HG03095 (cell line): ENCODE results near the gene LOXL1.

Experiments used
- ATAC-seq: cut with Tn5 transposase; IDR thresholded peaks from one replicate; pipeline ENCODE4 v1.9.1; 2021; ENCODE audit warnings: moderate library complexity; ENCODE audit not compliant: unreplicated experiment

LOXL1 gene, protein sequence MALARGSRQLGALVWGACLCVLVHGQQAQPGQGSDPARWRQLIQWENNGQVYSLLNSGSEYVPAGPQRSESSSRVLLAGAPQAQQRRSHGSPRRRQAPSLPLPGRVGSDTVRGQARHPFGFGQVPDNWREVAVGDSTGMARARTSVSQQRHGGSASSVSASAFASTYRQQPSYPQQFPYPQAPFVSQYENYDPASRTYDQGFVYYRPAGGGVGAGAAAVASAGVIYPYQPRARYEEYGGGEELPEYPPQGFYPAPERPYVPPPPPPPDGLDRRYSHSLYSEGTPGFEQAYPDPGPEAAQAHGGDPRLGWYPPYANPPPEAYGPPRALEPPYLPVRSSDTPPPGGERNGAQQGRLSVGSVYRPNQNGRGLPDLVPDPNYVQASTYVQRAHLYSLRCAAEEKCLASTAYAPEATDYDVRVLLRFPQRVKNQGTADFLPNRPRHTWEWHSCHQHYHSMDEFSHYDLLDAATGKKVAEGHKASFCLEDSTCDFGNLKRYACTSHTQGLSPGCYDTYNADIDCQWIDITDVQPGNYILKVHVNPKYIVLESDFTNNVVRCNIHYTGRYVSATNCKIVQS

DNA sequence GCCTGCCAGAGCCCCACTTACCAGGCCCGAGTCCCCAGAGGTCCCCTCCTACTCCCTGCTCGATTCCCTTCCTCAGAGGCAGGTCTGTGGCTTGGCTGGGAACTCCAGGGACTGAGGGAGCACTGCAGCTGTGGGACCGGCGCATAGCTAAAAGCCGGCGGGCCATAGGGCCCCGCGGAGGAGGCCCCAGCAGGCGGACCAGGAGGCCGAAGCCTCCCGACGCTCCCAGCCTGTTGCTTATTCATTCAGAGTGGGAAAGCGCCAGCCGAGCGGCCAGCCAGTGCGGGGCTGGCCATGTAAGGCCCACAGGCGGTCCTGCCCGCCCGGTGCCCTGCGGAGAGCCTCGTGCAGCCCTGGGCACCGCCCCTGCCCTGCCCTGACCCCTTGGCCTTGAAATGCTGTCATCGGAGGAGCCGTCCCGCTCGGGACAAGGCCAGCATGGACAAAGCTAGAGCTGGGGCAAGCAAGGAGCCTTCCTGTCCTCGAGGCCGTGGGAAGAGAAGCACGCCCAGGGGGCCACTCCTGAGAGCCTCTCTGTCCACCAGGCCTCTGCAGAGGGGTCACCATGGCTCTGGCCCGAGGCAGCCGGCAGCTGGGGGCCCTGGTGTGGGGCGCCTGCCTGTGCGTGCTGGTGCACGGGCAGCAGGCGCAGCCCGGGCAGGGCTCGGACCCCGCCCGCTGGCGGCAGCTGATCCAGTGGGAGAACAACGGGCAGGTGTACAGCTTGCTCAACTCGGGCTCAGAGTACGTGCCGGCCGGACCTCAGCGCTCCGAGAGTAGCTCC, at the start of gene LOXL1:
LOXL1 (plus strand) TSS at position 244 of the 784 bp plus-strand sequence; CDS start at position 566, 322 bp downstream.
- no peak for ATAC-seq

DNA sequence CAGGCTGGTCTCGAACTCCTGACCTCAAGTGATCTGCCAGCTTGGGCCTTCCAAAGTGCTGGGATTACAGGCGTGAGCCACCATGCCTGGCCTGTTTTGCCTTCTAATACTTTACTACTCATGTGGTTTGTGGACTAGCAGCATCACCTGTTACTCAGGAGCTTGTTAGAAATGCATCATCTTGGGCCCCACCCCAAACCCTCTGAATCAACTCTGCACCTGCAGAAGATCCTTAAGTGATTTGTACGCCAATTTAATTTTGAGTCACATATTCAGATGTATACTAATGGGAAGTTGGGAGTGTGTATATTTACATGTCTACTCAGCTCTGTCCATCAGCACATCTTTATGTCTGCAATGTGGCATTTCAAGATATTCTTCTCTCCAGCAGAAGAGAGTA, 46.8 kb upstream of the LOXL1 start:
- no peak for ATAC-seq

DNA sequence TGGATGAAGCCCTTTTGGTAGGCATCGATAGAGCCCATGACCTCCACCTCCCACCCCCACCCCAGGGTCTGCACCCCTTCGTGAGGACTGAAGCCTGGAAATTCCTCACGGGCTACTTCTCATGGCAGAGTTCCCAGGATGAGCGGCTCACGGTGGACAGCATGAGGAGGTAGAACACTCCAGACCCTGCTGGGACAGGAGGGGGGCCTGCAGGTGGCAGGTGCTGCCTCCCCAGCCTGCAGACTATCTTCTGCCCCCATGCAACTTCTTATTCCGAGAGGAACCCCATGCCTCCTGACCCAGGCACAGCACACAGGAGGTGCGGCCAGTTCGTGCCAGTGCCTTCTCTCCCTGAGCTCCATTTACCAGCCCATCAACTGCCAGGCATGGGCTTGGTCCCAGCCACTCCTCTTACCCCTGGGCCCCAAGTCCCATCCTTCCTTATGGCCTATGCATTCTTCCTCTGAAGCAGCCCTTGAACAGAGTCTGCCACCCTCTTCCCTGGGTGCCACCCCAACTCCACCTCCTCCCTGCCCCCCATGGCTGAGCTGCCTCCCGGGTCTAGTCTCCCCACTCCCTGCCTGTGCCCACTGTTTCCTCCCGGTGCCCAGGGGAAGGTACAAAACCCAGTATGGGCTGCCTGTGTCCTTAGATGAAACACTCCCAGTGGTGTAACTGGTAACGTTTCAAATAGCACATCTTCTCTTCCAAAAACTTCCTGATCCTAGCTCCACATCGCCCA, 44.5 kb upstream of the LOXL1 start:
- no peak for ATAC-seq

DNA sequence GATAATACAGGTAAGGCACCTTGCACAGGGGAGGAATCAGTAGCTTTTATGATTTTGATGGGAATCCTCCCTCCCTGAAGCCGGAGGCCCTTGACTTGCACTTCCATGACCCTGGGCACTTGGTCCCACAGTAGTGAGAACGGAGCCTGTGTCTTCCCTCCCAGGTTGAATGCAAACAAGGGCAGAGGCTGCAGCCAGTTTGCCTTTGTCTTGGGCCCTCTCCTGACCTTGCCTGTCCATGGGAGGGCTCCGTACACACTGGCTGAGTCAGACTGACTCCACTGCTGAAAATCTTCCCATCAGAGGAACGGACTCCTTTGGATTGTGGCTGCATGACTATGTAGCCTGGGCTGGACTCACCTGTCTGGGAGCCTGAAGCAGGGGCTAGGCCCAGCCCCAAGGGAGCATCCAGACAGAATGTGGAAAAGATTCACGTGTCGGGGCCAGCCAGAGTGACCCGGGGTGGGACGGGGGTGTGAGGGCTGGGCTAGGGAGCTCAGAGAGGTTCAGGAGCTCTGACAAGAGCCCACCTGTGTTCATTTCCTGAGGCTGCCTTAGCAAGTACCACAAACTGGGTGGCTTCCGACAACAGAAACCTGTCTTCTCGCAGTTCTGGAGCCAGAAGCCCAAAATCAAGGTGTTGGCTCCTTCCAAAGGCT, 43.4 kb upstream of the LOXL1 start:
- no peak for ATAC-seq

DNA sequence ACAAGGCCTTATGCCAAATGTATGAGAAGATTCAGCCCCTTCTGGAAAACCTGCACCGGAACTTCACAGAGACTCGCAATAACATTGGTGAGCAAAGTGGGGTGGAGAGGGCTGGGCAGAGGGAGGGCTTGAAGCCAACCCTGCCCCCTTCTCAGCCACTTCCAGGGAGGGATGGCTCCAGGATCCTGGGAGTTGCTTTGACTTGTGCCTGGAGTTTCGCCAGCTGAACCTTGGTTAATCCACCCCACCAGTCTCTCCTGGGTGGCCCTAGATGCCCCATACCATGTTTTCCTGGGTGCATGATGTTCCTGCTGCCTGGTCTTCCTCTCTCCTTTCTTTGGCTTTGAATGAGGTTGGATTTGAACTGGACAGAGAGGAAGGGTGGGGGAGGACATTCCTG, 42.1 kb upstream of the LOXL1 start:
- ATAC-seq = no peak

DNA sequence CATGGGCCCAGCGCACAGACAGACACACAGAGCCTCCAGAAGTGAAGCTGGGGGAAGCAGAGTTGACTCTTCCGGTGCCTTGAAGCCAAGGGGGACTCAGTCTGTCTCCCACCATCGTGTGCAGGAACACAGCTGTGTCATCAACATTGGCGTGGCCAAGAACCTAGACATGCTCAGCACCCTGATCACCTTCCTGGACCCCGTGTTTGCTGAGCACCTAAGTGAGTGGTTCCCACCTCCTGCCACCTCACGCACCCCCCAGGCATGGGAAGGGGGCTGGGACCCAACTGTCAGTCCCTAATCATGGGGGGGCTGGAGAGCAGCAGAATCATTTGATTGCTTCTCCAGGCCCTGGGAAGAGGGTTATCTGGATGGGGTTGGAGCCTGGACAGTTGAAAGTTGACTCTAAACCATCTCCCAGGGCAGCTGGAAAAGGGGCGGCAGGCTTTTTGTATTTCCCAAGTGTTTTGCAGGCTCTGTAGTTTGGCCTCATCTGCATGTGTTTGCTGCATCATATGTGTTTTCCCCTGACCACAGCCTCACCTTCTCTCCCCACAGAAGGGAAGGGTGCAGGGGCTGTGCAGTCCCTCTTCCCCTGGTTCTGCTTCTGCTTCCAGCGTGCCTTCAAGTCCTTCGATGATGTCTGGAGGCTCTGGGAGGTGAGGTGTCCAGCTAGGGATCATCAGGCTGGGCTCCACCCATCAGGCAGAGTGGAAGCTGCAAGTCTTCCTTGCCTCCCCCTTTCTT, 40.1 kb upstream of the LOXL1 start:
- ATAC-seq = no peak

DNA sequence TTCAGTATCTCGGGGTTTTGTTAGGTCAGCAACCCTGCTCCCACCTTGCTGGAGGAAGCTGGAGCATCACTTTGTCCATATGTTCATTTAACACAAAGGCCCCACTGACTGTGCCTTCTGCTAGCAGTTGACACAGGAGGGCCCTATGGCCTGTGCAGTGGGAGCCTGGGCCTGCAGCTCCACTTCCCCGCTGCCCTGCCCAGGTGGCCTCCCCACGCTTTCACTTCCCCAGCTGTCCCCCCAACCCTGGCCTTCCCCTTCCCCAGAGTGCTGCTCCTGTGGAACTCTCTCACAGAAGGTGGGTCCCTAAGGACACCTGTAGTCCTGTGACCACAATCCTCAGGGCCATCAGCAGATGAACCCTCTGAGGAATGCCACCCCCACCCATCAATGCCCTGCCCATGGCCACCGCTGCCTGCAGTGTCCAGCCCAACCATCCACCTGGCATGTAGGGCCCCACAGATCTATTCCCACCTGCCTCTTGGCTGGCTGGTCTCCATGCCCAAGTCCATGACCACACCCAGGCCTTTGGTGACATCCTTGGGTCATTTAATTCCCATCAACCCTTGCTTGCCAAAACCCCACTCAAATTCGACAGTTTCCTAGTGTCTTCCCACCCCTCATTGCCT, 39.4 kb upstream of the LOXL1 start:
- ATAC-seq = no peak

DNA sequence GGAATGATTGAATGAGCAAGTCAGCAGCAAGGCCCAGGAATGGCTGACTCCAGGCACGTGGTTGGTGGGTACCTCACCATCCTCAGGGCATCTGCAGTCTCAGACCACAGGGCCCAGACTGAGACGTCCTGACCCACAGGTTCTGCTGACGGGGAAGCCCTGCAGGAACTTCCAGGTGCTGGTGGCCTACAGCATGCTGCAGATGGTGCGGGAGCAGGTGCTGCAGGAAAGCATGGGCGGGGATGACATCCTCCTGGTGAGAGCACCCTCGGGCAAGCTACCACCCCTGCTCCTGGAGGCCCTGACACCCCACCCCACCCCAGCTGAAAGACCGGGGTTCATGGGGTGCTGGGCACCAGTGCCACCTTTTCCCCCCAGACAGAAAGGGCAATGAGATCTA, 38.8 kb upstream of the LOXL1 start:
- ATAC-seq = no peak

DNA sequence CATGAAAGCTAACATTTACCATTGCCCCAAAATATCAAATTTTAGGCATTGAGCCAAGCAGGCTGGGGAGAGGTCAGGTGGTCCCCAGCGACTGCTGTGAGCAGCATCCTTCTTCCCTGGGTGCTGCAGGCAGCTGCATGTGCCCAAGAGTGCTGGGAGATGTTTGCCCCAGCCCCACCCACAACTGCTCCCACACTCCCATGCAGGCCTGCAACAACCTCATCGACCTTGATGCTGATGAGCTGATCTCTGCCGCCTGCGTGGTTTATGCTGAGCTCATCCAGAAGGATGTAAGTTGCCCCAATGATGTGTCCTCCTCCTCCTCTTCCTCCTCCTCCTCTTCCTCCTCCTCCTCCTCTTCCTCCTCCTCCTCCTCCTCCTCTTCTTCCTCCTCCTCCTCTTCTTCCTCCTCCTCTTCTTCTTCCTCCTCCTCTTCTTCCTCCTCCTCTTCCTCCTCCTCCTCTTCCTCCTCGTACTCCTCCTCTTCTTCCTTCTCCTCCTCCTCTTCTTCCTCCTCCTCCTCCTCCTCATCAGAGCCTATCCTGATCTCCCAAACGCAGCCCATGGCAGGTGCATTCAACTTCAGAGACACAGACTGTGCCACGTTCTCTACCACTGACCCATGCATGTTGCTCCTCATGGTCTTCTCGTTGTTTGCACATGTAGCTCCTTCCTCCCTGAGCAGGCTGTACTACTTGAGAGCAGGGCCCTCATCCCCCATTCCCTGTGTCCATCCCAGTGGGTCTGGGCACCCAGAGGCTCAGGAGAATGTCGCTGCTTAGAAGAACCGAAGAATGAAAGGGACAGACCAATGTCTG, 37.8 kb upstream of the LOXL1 start:
- ATAC-seq = no peak

DNA sequence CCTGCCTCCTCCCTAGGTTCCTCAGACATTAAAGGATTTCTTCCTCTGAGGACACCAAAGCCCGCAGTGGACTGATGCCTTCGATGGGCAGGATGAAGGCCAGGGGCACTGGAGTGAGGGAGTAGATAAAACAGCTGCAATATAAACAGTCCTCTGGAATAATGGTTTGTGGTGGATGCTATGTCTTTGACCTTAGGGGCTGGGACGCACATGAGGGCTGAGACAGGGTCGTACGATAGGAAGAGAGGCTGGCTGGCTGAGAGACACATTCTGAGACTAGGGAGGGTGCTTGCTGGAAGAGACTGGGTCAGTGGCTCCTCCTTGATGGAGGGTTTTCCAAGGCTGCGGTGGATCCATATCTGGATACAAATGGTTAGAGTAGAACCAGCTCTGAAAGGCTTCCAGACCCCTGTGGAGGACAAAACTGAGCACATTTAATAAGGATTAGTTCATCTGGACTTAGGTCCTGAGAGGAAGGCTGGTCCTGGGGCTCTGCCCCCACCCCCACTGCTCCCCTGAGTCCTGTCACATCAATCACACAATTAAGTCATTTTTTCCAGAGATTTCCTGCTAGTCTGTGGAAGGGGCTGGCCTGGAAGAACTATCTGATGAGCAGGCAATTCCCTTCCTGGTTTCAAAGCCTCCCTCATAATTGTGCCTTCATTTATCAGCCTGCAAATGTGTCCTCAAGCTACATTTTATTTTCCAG, 37.1 kb upstream of the LOXL1 start:
- no peak for ATAC-seq

DNA sequence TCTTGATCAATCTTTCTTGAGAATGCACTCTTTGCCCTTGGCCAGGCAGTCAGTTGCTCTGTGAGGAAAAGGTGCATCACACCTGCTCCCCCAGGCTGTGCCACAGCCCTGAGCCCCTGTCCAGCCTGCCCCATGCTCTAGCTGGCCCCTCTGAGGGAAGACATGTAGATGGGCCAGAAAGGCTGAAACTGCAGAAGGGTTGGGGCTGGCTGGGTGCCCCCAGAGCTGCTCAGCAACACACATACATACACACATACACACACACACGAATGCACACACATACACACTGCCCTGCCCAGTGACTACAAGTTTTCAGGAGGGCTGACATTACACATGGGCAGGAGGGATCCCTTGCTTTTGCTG, 36.5 kb upstream of the LOXL1 start:
- no peak for ATAC-seq

DNA sequence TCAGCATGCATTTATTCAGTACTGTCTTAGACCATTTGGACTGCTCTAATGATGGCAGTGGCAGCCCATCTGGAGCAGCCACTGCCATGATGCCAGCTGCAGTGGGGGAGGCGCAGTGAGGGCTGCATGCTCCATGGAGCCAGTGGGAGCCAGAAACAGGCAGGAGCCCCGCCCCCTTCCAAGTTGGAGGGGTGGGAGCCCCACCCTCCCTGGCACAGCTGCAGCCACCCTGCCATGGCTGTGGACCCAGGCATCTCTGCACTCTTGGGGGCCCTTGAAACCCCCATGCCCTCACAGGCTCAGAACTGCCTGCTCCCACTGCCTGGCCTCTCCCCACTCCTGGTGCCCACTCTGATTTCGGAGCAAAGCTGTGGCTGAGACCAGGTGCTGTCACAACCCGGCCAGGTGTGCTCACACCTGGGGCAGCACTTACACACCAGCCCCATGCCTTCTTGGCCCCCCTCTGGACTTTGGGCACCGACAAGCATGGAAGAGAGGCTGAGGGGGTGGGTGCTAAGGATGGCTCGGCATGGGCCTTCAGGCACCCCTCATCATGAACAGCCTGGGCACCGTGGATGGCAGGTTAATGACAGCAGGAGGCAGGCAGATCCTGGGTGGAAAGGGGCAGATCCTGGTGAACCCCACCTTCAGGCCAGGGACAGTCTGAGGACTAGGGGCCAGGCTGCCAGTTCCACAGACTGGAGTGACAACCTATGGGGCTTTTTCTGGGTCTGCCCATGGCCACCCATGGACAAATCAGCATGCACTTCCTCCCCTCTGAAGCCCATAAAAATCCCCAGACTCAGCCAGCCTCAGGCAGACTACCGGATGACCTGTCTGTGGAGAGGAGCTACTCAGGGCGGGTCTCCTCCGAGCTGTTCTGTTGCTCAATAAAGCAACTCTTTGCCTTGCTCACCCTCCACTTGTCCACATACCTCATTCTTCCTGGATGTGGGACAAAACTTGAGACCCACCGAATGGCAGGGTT, 34.6 kb upstream of the LOXL1 start:
- no peak for ATAC-seq

DNA sequence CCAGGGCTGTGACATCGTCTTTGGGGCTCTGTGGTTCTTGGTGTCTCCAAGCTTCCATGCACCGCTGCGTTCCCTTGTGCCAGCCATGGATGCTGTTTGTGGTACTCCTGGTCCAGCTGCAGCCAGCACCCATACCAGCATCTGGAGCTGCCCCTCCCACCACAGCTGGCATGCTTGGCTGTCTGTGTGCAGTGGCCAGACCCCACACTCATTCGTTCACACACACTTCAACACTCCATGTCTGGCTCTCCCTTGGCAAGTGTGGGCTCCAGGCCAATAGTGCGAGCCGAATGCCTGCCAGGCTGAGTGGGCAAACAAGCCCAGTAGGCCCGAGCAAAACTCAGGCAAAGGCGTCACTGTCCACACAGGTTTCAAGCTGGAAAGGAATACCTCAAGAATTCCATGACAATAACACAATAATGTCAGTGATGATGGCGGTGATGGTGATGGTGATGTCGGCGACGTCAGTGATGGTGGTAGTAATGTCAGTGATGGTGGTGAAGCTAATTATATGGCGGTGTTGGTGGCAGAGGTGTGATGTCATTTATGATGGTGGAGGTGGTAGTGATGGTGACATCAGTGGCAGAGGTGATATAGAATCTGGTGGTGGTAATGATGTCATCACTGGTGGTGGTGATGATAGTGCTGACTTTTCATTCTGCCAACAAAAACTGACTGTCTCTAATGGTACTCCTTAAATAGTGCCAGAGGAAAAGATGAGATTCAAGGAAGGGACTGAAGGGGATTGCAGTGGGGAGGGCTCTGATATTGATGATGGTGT, 33.6 kb upstream of the LOXL1 start:
- ATAC-seq = no peak

DNA sequence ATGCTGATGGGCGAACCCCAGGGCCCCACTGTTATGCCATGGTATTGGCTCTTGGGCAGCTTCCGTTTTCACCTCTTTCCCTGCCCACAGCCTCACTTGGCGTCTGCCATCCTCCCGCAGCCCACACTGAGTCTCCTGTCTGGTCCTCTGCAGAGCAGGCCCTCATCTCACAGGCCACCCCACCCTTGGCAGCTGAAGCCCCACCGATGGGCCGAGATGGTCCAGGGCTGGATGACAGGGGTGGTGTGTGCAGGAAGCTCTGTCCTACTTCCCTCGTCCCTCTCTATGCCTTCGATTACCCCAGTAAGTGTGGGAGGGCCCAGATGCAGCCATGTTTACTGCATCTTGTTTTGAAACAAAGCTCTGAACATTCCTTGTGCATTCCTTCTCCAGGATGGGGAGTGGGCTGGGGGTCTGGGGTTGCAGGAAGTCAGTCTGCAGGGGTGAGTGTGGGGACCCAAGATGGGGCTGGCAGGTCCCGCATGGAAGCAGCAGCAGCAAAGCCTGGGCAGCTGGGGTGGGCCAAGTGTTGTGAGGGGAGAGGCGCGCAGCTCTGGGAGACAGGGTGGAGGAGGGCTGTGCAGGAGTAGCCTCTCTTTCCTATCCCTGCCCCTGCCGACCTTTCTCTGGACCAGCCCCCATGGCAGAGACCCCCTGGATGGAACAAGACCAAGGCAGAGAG, 32.0 kb upstream of the LOXL1 start:
- ATAC-seq = no peak

DNA sequence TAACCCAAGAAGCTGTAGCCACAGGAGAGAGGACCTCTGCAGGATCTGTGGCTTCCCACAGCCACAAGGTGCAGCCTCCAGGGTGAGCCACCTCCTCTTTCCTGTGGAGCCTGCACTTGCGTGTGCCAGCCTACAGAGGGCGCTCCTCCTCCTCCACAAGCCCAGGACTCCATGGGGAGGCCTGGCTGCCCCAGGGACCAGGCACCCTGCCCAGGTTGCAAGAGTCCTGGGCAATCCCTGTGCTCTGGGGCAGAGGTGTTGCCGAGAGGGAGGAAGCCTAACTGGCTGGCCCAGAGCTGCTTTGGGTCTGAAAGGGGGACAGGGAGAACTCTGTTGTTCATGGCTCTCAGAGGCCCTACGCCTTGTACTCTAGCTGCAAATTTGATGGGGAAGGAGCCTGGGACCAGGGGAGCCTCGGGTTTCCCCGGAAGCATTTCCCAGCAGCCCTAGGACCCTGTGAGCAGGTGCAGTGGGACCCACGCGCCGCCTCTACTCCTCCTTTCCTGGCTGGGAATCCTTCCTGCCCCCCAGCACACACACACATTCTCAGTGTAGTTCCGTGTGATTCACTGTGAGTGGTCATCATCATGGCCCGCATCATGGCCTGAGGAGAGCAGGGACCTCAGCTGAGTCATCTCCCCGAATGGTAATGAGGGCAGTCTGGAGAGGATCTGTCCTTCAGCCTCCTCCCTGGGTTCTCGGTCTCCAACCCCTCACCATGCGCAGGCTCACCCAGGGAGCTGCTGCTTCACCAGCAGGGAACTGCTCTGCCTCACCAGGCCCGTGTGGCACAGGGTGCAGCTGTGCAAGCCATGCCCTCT, 28.6 kb upstream of the LOXL1 start:
- no peak for ATAC-seq
